CD14-positive monocyte (primary cell): ENCODE results near the gene SPOP. TPM values are rescaled to one million over a fixed set of nuclear protein-coding genes. Genes with fewer than 3 reads are reported as not detected.

ENCODE experiments used
- DNase-seq, 3 donors: peaks; one replicate each; pipeline ENCODE4 v3.0.0-alpha.2; 2011 to 2022
- H2AFZ ChIP-seq: 2 replicates; pipeline ENCODE4 v1.6.0; 2012; ENCODE audit warnings: mild to moderate bottlenecking, low read depth, low read length, inconsistent platforms; ENCODE audit not compliant: insufficient read depth, poor library complexity, severe bottlenecking
- H3K27ac ChIP-seq, 2 donors: 1 replicate in 1 of 2; 2 replicates in 1 of 2; pipeline ENCODE4 v1.5.1; 2012 to 2013; ENCODE audit warnings: low read length in 2 of 2, control low read depth in 1 of 2, inconsistent platforms in 1 of 2, low read depth in 1 of 2, mild to moderate bottlenecking in 1 of 2
- H3K27me3 ChIP-seq, 2 donors: one replicate each; pipeline versions ENCODE4 v1.6.0 to v1.6.1; 2011 to 2013; ENCODE audit warnings: low read length in 2 of 2; ENCODE audit not compliant: control insufficient read depth in 2 of 2, insufficient read depth in 2 of 2
- H3K36me3 ChIP-seq, 2 donors: replicated peaks in 1 of 2; 1 replicate in 1 of 2; 2 replicates in 1 of 2; pipeline versions ENCODE4 v1.5.1 to v1.6.1; 2012 to 2013; ENCODE audit warnings: low read length in 2 of 2, control low read depth in 1 of 2, inconsistent platforms in 1 of 2, mild to moderate bottlenecking in 1 of 2; ENCODE audit not compliant: insufficient read depth in 2 of 2, control insufficient read depth in 1 of 2
- H3K4me1 ChIP-seq, 2 donors: 1 replicate in 1 of 2; 2 replicates in 1 of 2; pipeline versions ENCODE4 v1.5.1 to v1.6.1; 2012 to 2013; ENCODE audit warnings: low read length in 2 of 2, control low read depth in 1 of 2, inconsistent platforms in 1 of 2, mild to moderate bottlenecking in 1 of 2, moderate library complexity in 1 of 2; ENCODE audit not compliant: insufficient read depth in 2 of 2, control insufficient read depth in 1 of 2
- H3K4me2 ChIP-seq: replicated peaks from 2 replicates; pipeline ENCODE3; 2012; ENCODE audit warnings: low read length, moderate library complexity, mild to moderate bottlenecking; ENCODE audit not compliant: poor library complexity, severe bottlenecking; ENCODE audit errors: extremely low read depth
- H3K4me3 ChIP-seq, 3 experiments: fragments of 200-600 bp in 1 of 3; sonication (generic) in 1 of 3; replicated peaks in 1 of 3; 1 replicate in 2 of 3; 2 replicates in 1 of 3; pipeline ENCODE4 v1.5.1; 2011 to 2013; ENCODE audit warnings: low read length in 3 of 3, mild to moderate bottlenecking in 3 of 3, control low read depth in 2 of 3, low read depth in 2 of 3, inconsistent platforms in 1 of 3, moderate library complexity in 1 of 3
- H3K79me2 ChIP-seq: 2 replicates; pipeline ENCODE4 v1.6.0; 2012; ENCODE audit warnings: mild to moderate bottlenecking, control low read depth, inconsistent platforms, low read length, moderate library complexity; ENCODE audit not compliant: insufficient read depth
- H3K9ac ChIP-seq: 2 replicates; pipeline ENCODE4 v1.6.0; 2017; ENCODE audit warnings: low read length, mild to moderate bottlenecking; ENCODE audit not compliant: insufficient read depth, poor library complexity, severe bottlenecking
- H3K9me3 ChIP-seq, 2 donors: replicated peaks in 1 of 2; 1 replicate in 1 of 2; 2 replicates in 1 of 2; pipeline versions ENCODE4 v1.5.1 to v1.6.1; 2012 to 2013; ENCODE audit warnings: low read length in 2 of 2, control low read depth in 1 of 2; ENCODE audit not compliant: control insufficient read depth in 1 of 2, insufficient read depth in 1 of 2
- H4K20me1 ChIP-seq: 2 replicates; pipeline ENCODE4 v1.6.0; 2012; ENCODE audit warnings: mild to moderate bottlenecking, low read length, control low read depth, moderate library complexity; ENCODE audit not compliant: insufficient read depth
- H3K27ac Mint-ChIP-seq, 7 donors: one replicate each; pipeline ENCODE4 v1.8.0; 2020; ENCODE audit warnings: mild to moderate bottlenecking in 7 of 7, mixed read lengths in 7 of 7, moderate library complexity in 6 of 7, inconsistent platforms in 2 of 7
- H3K27me3 Mint-ChIP-seq, 3 donors: one replicate each; pipeline ENCODE4 v1.8.0; 2021 to 2022; ENCODE audit warnings: low read depth in 3 of 3, mild to moderate bottlenecking in 3 of 3, mixed read lengths in 3 of 3, moderate library complexity in 3 of 3, inconsistent platforms in 1 of 3
- H3K36me3 Mint-ChIP-seq, 2 donors: one replicate each; pipeline ENCODE4 v1.8.0; 2020; ENCODE audit warnings: mixed read lengths in 2 of 2, inconsistent platforms in 1 of 2, mild to moderate bottlenecking in 1 of 2
- H3K4me1 Mint-ChIP-seq: one replicate; pipeline ENCODE4 v1.8.0; 2020; ENCODE audit warnings: mild to moderate bottlenecking, mixed read lengths
- H3K4me3 Mint-ChIP-seq, 2 donors: one replicate each; pipeline ENCODE4 v1.8.0; 2020; ENCODE audit warnings: mild to moderate bottlenecking in 2 of 2, mixed read lengths in 2 of 2, moderate library complexity in 1 of 2
- H3K9me3 Mint-ChIP-seq, 7 donors: one replicate each; pipeline ENCODE4 v1.8.0; 2020 to 2022; ENCODE audit warnings: mixed read lengths in 7 of 7, mild to moderate bottlenecking in 6 of 7, moderate library complexity in 6 of 7, inconsistent platforms in 2 of 7
- WGBS: methylation state at CpG from one replicate; pipeline ENCODE4 v1.1.5; 2013; ENCODE audit warnings: missing lambda C conversion rate; ENCODE audit not compliant: insufficient coverage; 5-methylcytosine and 5-hydroxymethylcytosine counted together
- intact Hi-C, 2 donors: fragments of 100-400 bp; cut with micrococcal nuclease; formaldehyde crosslinking; loops; one replicate each; pipeline versions ENCODE4 v1.15.0 to v1.15.1; 2023
- polyA plus RNA-seq, 3 donors: library from polyadenylated mRNA; depleted of rRNA in 1 of 3; unstranded in 2 of 3; stranded (reverse) in 1 of 3; fragments of 300-500 nt in 2 of 3; fragments of >200 nt in 1 of 3; fragmentation: Illumina TruSeq in 2 of 3; gene quantifications; 1 replicate in 2 of 3; 2 replicates in 1 of 3; pipeline ENCODE4 v1.2.3, GENCODE V29; 2012 to 2021
- TF ChIP-seq, protein P1 (sequence below): fragments of 200-600 bp; IDR thresholded peaks from one replicate; pipeline ENCODE4 v1.8.0; 2022; ENCODE audit warnings: antibody characterized with exemption, mild to moderate bottlenecking

Gene SPOP
- polyA plus RNA-seq, 3 donors = 41.3 to 65.5 (median 63.2) TPM

DNA sequence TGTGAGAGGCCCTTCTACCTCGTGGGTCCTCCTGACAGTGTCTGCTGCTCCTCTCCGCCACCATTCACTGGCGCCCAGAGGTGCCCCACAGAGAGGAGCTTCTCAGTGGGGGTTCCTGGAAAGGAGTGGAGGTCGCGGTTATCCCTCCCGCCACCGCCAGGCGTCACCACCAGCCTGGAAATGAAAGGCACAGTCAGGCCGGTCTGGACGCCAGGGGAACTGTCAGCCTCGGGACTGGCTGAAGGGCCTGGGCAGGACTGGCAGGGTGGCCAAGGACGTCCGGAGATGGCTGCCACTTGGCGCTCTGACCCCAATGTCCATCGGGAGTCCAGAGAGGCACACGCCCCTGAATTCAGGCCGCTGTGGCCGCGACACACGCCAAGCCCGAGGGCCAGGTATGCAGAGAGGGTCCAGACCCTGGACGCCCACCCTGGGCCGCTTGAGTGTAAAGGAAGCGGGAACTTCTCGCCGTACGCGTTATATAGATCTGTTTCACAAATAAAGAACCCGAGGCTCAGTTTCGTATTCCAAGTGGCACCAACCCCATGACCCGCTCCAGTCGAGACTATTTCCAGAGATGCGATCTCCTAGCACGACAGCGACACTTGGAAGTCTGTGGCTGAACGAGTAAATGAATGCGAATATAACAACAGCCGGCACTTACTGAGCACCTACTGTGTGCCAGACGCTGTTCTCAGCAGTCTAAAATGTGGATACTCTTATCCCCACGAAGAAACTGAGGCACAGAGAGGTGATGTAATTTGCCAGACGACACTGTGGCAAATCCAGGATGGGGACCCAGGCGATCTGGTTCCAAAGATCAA is 109.8 kb downstream of the SPOP start:
- Mint-ChIP-seq H3K36me3 (no peaks in the 10 kb centered on the region), H3K27ac (peak overlapping the region in 2 of 7 donors; percentile 37 to 60), H3K9me3 (peaks cover 0 to 2% (median 0%) of the 10 kb centered on the region in 7 donors), H3K27me3 (peaks cover 39 to 53% (median 48%) of the 10 kb centered on the region in 3 donors), H3K4me3 (peak overlapping the region; percentile 79 to 87), H3K4me1 (peaks cover 17% of the 10 kb centered on the region)
- Histone ChIP-seq H3K9me3 (no peaks in the 10 kb centered on the region), H3K9ac (peak overlapping the region; percentile 38), H3K27ac (no peak overlapping the region), H2AFZ (peak overlapping the region; percentile 93), H3K4me1 (peaks cover 14 to 18% of the 10 kb centered on the region in 2 donors), H3K4me2 (peak overlapping the region; percentile 88), H3K79me2 (no peaks in the 10 kb centered on the region), H3K36me3 (no peaks in the 10 kb centered on the region), H4K20me1 (no peaks in the 10 kb centered on the region), H3K4me3 (peak overlapping the region; percentile 5 to 76 (median 39)), H3K27me3 (peaks cover 3 to 34% of the 10 kb centered on the region in 2 donors)
- DNase-seq = peak; percentile 80 to 83 (median 82)
- intact Hi-C loops = loop anchor here (1.0 to 5.0 kb wide), 4 partner anchors 127 to 429 kb away; partner anchors contain the start of genes DLX3 (in 1 of the 2) and KAT7 (in 1 of the 2)
- 22% methylated on average over 41 of the region's 42 CpGs for WGBS
- TF ChIP-seq, protein P1, sequence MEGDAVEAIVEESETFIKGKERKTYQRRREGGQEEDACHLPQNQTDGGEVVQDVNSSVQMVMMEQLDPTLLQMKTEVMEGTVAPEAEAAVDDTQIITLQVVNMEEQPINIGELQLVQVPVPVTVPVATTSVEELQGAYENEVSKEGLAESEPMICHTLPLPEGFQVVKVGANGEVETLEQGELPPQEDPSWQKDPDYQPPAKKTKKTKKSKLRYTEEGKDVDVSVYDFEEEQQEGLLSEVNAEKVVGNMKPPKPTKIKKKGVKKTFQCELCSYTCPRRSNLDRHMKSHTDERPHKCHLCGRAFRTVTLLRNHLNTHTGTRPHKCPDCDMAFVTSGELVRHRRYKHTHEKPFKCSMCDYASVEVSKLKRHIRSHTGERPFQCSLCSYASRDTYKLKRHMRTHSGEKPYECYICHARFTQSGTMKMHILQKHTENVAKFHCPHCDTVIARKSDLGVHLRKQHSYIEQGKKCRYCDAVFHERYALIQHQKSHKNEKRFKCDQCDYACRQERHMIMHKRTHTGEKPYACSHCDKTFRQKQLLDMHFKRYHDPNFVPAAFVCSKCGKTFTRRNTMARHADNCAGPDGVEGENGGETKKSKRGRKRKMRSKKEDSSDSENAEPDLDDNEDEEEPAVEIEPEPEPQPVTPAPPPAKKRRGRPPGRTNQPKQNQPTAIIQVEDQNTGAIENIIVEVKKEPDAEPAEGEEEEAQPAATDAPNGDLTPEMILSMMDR = peak; percentile 97

DNA sequence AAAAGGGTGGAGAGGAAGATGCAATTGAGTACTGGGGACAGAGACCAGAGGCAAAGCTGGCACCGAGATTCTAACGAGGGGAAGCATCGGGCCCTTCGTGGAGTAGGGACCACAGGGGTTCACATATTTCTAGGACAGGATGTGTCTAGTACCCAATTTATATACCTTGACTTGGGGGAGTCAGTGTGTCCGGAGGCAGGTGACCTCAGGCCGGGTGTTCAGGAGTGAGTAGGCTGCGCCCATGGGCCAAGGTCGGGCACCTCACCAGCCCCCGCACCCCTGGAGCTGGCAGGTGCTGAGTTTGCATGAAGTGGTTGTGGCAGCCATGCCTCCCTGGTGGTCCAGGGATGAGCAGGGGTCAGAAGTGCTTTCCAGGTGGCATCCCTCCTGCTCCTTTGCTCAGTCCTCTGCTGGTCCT is 110.8 kb downstream of the SPOP start:
- Histone ChIP-seq H3K9me3 (no peaks in the 10 kb centered on the region), H3K27me3 (peaks cover 3 to 24% of the 10 kb centered on the region in 2 donors), H3K9ac (no peak overlapping the region), H3K4me3 (no peak overlapping the region), H2AFZ (no peak overlapping the region), H3K36me3 (no peaks in the 10 kb centered on the region), H3K4me2 (no peak overlapping the region), H4K20me1 (no peaks in the 10 kb centered on the region), H3K27ac (no peak overlapping the region), H3K4me1 (peaks cover 14 to 18% of the 10 kb centered on the region in 2 donors), H3K79me2 (no peaks in the 10 kb centered on the region)
- intact Hi-C loops = loop anchor here (5.0 kb wide), 2 partner anchors 220 to 430 kb away; partner anchors contain the start of genes DLX3 (in 1 of the 2) and KAT7 (in 1 of the 2)
- Mint-ChIP-seq H3K9me3 (peaks cover 0 to 4% (median 0%) of the 10 kb centered on the region in 7 donors), H3K27ac (no peak overlapping the region), H3K4me1 (peaks cover 17% of the 10 kb centered on the region), H3K4me3 (peak overlapping the region in 1 of 2 donors; percentile 30), H3K36me3 (no peaks in the 10 kb centered on the region), H3K27me3 (peaks cover 38 to 44% (median 39%) of the 10 kb centered on the region in 3 donors)
- DNase-seq = no peak
- TF ChIP-seq, protein P1 = no peak
- 96% methylated on average over 8 of the region's 9 CpGs for WGBS
